ENCODE data around the gene CFAP46. TPM values are rescaled to one million over a fixed set of nuclear protein-coding genes. Genes with fewer than 3 reads are reported as not detected.

CFAP46 gene
- 0.49 and 0.69 TPM in 2 replicates for total RNA-seq

GRCh38 chr10:132942101-132943057 is at the start of gene CFAP46:
Gene CFAP46, minus strand, starts transcription at chr10:132942570. Its CDS starts 86 bp downstream, at chr10:132942484.

GRCh38 chr10:132785723-132786475 is 156.5 kb downstream of the CFAP46 start, which contains the start of gene NKX6-2:
Gene NKX6-2, minus strand, starts transcription at chr10:132786147. Its CDS starts 199 bp downstream, at chr10:132785948.

Other genes starting within 250 kb of the CFAP46 start
- not detected in 2 replicates for gene NKX6-2, start 156.4 kb downstream of the CFAP46 start, total RNA-seq
- not detected in 2 replicates for gene ADGRA1, start 145.4 kb upstream of the CFAP46 start, total RNA-seq
- 0.29 and 0.62 TPM in 2 replicates for gene KNDC1, start 217.6 kb upstream of the CFAP46 start, total RNA-seq